ENCODE measurements around the gene PSEN1.

PSEN1 gene

GRCh38 chr14:73223049-73223448, 86.7 kb downstream of the PSEN1 start:
- DNase-seq, result no peak

GRCh38 chr14:73225496-73225895, 89.2 kb downstream of the PSEN1 start:
- no peak for DNase-seq

GRCh38 chr14:73227812-73228781, 91.8 kb downstream of the PSEN1 start:
- no peak for DNase-seq

GRCh38 chr14:73230051-73230450, 93.7 kb downstream of the PSEN1 start:
- no peak for DNase-seq

- no peak for DNase-seq
Observed at GRCh38 chr14:73231981-73232851, 95.9 kb downstream of the PSEN1 start.

GRCh38 chr14:73232984-73233383, 96.7 kb downstream of the PSEN1 start:
- DNase-seq, result no peak

- no peak for DNase-seq
Observed at GRCh38 chr14:73233564-73233963, 97.3 kb downstream of the PSEN1 start.

- no peak for DNase-seq
Observed at GRCh38 chr14:73234029-73234428, 97.7 kb downstream of the PSEN1 start.

- no peak for DNase-seq
Observed at GRCh38 chr14:73234586-73235394, 98.5 kb downstream of the PSEN1 start.

- no peak for DNase-seq
Observed at GRCh38 chr14:73235531-73236155, 99.3 kb downstream of the PSEN1 start.

GRCh38 chr14:73236157-73236556, 99.8 kb downstream of the PSEN1 start:
- DNase-seq, result no peak

- DNase-seq, result no peak
Observed at GRCh38 chr14:73236752-73237218, 100.5 kb downstream of the PSEN1 start.

GRCh38 chr14:73237219-73237785, 101.0 kb downstream of the PSEN1 start, which contains the start of gene PAPLN:
PAPLN (plus strand) TSS chr14:73237506; CDS start chr14:73239779, 2,273 bp downstream.
- DNase-seq, result no peak

GRCh38 chr14:73237786-73238423, 101.6 kb downstream of the PSEN1 start:
- DNase-seq, result no peak

GRCh38 chr14:73238424-73238852, 102.1 kb downstream of the PSEN1 start:
- DNase-seq, result no peak

- DNase-seq, result no peak
Observed at GRCh38 chr14:73238941-73239340, 102.6 kb downstream of the PSEN1 start.

- no peak for DNase-seq
Observed at GRCh38 chr14:73239393-73240241, 103.3 kb downstream of the PSEN1 start.

GRCh38 chr14:73240816-73241480, 104.6 kb downstream of the PSEN1 start:
- DNase-seq, result no peak

GRCh38 chr14:73241481-73242165, 105.3 kb downstream of the PSEN1 start:
- no peak for DNase-seq

Data from NCI-H1417 treated with DMSO at 0.1 percent for 48 hours (cell line).